GM21360 (cell line): ENCODE data around the gene ELOVL2.
"Not testable (repeated sequence)": the region's sequence is repeated elsewhere in the genome, so short reads cannot be mapped to it uniquely, and the experiment has no call there.

ENCODE experiments used
- ATAC-seq: cut with Tn5 transposase; IDR thresholded peaks from one replicate; pipeline ENCODE4 v1.9.1; 2021; ENCODE audit warnings: mild to moderate bottlenecking, moderate library complexity; ENCODE audit not compliant: unreplicated experiment

Gene ELOVL2

DNA sequence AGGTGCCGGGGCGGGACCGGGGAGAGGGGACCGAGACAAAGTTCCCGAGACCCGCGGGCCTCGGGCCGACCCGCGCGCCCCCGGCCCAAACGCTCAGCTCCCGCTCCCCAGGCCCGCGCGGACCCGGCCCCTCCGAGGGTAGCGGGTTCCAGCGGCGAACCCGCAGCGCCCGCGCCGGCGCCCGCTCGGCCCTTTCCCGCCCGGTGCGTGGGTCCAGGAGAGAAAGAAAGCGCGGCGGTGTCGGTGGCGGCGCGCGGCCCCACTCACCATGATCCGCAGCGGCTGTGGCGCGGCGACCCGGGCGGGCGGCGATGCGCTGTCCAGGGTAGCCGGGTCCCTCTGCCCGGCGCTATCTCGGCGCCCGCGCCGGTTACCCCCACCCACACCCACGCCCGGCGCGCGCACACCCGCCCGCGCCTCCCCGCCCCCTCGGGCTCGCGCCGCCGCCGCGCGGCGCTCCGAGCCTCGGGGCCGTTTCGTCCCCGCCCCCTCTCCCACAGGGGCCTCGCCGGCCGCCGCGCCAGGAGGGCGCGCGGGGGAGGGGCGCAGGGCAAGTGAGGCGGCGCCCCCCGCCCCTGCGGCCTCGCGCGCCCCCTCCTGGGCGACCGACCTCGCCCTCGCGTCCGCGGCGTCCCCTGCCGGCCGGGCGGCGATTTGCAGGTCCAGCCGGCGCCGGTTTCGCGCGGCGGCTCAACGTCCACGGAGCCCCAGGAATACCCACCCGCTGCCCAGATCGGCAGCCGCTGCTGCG lies at the start of gene ELOVL2:
ELOVL2 (minus strand) TSS at position 345 of the 751 bp plus-strand sequence; CDS start at position 270, 75 bp downstream.
- peak; percentile 63 for ATAC-seq

DNA sequence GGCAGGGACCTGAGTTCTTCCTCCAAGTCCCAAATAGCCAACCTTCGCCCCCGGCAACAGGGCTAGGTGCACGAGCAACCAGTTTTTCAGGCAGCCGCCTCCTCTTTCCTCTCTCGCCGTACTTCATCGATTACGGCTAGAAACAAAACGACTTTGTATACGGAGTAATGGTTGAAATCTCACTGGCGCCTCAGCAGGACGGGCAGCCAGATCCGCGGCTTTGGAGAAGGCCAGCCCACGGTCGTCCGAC lies 49.2 kb upstream of the ELOVL2 start:
- ATAC-seq: peak; percentile 18

GRCh38 chr6:11092668-11093375 lies 48.7 kb upstream of the ELOVL2 start:
- ATAC-seq: peak; percentile 29

- not testable (repeated sequence) for ATAC-seq
Measured at GRCh38 chr6:11091141-11091540, 47.0 kb upstream of the ELOVL2 start.

- no peak for ATAC-seq
Measured at GRCh38 chr6:11089695-11090094, 45.6 kb upstream of the ELOVL2 start.

DNA sequence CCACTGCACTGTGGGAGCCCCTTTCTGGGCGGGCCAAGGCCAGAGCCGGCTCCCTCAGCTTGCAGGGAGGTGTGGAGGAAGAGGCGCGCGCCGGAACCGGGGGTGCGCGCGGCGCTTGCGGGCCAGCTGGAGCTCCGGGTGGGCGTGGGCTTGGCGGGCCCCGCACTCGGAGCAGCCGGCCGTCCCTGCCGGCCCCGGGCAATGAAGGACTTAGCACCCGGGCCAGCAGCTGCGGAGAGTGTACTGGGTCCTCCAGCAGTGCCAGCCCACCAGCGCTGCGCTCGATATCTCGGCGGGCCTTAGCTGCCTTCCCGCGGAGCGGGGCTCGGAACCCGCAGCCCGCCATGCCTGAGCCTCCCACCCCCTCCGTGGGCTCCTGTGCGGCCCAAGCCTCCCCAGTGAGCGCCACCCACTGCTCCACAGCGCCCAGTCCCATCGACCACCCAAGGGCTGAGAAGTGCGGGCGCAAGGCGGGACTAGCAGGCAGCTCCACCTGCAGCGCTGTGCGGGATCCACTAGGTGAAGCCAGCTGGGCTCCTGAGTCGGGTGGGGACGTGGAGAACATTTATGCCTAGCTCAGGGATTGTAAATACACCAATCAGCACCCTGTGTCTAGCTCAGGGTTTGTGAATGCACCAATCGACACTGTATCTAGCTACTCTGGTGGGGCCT lies 43.2 kb upstream of the ELOVL2 start:
- not testable (repeated sequence) for ATAC-seq

DNA sequence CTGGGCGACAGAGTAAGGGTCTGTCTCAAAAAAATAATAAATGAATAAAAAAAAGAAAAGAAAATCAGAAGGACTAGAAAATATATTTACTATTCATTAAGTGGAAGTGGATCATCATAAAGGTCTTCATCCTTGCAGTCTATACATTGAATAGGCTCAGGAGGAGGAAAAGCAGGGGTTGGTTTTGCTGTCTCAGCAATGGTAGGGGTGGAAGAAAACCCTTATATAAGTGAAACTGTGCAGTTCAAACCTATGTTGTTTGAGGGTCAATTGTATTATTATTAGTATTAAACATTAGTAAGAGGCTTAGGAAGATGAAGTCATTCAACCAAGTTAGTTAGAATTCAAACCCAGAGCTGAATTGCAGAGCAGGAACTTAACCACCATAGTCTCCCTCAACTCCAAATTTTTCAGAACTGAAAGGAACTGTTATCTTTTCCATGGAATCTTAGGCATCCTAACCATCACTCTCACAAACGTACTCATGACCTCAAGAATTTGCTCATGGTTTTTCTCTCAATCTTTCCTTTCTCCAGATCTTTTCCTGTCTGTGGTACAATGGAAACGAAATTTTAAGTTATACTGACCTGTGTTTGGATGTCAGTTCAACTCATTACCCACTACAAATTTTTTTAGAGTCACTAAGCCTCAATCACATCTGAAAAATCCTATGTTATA lies 41.8 kb upstream of the ELOVL2 start:
- ATAC-seq: no peak

- no peak for ATAC-seq
Measured at GRCh38 chr6:11083956-11084355, 39.9 kb upstream of the ELOVL2 start.

DNA sequence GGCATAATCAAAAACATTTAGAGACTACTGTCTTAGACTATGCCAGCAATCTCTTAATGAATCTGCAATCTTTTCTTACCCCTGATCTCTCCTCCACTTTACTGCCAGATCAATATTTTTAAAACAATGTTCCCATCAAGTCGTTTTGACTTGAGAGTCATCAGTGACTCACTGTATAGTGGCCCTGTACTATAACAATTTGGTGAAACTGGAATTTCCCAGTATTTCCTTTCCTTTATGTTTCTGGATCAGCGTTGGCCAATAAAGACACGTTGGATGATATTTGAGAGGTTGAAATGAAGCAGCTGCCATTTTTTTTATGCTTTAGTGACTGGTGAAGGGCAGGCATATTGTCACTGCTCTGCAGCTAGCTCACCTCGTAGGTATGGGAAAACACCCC lies 39.4 kb upstream of the ELOVL2 start:
- ATAC-seq: no peak

DNA sequence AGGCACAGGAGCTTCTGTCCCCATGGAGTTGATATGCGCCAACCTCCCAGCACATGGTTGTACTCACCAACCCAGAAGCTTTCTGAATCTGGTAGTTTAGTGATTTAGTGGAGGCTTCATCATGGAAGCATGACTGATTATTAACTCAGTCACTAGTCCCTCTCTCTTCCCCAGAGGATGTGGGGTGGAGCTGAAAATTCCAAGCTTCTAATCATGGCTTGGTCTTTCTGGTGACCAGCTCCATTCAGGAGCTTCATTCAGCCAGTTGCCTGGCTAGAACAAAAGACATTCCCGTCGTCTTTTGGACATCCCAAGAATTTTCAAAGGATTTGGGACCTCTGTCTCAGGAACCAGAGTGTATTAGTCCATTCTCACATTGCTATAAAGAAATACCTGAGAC lies 36.2 kb upstream of the ELOVL2 start:
- no peak for ATAC-seq

- no peak for ATAC-seq
Measured at GRCh38 chr6:11078266-11078665, 34.2 kb upstream of the ELOVL2 start.

GRCh38 chr6:11076540-11076939 lies 32.4 kb upstream of the ELOVL2 start:
- ATAC-seq: no peak

GRCh38 chr6:11072101-11072500 lies 28.0 kb upstream of the ELOVL2 start:
- ATAC-seq: no peak

GRCh38 chr6:11069760-11070159 lies 25.7 kb upstream of the ELOVL2 start:
- no peak for ATAC-seq

- no peak for ATAC-seq
Measured at GRCh38 chr6:11067348-11067747, 23.2 kb upstream of the ELOVL2 start.

DNA sequence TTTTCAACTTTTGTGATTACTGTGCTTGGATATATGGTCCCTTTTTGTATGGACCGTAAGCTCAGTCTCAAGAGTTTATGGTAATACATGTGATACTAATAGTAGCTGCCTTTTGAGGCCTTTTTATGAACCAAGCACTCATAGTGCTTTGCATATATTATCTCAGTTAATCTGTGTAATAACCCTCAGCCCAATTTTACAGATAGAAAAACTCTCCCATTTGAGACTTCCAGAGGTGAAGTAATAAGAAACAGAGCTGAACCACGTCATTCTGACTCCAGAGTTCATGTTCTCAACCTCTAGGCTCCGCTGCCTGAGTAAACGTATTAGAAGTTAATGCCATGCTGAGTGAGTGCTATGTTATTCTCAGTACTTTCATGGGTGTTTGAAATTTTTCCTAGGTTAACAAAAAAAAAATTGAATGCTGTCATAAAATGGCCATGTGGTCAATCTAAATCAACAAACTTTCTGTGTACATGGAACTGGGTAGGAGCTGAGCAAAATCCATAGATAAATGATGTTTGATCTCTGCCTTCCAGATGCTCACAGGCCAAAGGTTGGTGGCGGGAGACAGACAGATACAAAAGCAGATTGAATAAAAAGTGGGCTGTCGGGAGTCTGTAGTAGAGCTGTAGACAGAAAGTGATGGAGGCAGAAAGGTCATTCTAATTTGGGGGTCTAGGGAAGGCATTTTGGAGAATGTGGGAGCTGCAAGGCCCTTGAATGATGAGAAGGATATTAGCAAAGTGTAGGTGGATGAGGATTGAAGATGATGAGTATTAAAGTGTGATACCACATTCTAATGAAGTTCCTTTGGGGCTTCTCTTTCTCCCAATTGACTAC lies 22.6 kb upstream of the ELOVL2 start:
- no peak for ATAC-seq

DNA sequence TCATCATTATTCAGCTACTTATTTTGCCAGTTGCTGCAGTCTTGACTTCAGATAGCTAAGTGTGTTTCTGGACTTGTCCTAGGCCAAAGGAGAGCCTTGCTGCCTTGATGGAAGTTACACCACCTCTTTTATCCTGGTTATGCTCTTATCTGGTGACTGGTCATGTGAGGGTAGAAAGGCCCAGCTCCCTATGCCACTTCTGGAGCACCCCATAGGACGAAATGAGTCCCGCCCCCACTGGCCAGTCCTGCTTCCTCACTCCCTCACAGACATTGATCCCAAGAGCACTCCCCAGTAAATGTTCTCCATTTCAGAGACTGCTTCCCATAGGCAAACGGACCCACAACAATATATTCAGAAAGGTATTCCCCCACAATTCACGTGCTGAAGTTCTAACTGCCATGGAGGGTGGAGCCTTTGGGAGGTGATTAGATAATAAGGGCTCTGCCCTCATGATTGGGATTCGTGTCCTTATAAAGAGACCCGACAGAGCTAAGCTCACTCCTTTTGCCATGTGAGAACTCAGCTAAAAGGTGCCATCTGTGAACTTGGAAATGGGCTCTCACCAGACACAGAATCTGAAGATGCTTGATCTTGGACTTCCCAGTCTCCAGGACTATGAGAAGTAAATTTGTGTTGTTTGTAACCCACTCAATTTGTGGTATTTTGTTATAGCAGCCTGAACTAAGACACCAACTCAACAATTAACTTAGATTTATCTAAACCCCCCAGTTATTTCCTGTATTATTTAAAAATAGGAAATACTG lies 21.5 kb upstream of the ELOVL2 start:
- ATAC-seq: no peak

- ATAC-seq: no peak
Measured at GRCh38 chr6:11064836-11065235, 20.7 kb upstream of the ELOVL2 start.

DNA sequence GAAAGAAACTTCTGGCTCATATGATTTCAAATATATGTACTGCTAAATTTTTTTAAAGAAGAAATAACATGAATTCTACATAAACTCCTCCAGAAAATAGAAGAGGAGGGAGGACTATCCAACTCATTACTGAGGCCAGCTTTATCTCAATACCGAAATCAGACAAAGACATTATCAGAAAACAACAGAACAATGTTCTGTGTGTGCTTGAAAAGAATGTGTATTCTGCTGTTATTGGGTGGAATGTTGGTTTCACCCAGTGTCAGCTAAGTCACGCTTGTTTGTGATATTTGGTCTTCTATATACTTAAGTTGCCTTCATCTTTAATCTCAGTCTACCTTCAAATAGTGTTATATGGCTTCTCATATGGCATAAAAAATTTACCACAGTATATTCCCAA lies 18.6 kb upstream of the ELOVL2 start:
- ATAC-seq: no peak

DNA sequence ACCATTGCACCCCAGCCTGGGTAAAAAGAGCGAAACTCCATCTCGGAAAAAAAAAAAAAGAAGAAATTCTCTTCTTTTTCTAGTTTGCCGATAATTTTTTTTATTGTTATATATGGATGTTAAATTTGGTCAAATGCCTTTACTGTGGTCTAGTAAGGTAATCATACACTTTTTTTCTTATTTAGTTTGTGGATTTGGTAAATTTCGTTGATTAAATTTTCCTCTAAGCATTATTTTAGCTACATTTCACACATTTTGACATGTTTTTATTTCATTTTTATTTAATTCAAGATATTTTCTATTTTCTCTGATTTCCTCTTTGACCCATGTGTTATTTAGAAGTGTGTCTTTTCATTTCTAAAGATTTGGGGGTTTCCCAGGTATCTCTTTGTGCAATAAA lies 18.0 kb upstream of the ELOVL2 start:
- no peak for ATAC-seq
